Measurements from ENCODE around the gene RBM14. TPM values are rescaled to one million over a fixed set of nuclear protein-coding genes. Genes with fewer than 3 reads are reported as not detected.
"Not testable (repeated sequence)": the region's sequence is repeated elsewhere in the genome, so short reads cannot be mapped to it uniquely, and the experiment has no call there.

Gene RBM14
- total RNA-seq, 2 donors from 2014 or later, result 147 to 182 TPM

DNA sequence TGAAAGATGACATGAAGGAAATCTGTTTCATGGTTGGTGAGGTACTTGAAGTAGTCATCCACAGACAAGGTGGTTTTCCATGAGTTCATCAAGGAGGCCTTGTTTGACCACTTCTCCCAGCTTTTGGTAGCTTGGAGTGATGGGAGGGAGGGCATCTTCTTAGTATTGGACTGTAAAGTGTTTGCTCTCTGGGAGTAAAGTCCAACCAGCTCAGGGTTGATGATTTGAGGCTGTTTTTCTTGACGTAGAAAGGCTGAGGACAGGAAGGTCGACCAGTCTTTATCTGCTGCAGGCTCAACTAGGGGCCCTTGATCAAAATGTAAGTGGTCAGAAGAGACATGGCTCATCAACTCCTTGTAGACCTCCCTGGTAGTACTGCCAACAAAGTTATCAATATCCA lies 25.3 kb upstream of the RBM14 start:
- Mint-ChIP-seq H3K27ac (no peak overlapping the region), H3K9me3 (no peaks in the 10 kb centered on the region), H3K36me3 (peaks cover 5 to 6% of the 10 kb centered on the region in 2 donors)
- ATAC-seq (no peak), DNase-seq (ENCODE audit: low spot score in 2 of 2) (no peak)

- Mint-ChIP-seq H3K36me3 (peaks cover 5 to 6% of the 10 kb centered on the region in 2 donors), H3K27ac (peak within 1 kb of the TSS; percentile 90 to 100), H3K9me3 (no peaks in the 10 kb centered on the region)
- ATAC-seq, result peak; percentile 98 to 99
- DNase-seq (ENCODE audit: low spot score in 2 of 2), result peak; percentile 97
These were observed 23.8 kb upstream of the RBM14 start, which contains the start of the genes CCDC87 and CCS for GRCh38 chr11:66592457-66593302. Gene CCDC87 (minus strand): TSS chr11:66593063. CDS start chr11:66593015, 48 bp downstream. Gene CCS (plus strand): TSS chr11:66593185. CDS start chr11:66593262, 77 bp downstream.

GRCh38 chr11:66593303-66593635 lies 23.2 kb upstream of the RBM14 start:
- peaks cover 5 to 6% of the 10 kb centered on the region in 2 donors for H3K36me3 Mint-ChIP-seq
- DNase-seq (ENCODE audit: low spot score in 2 of 2) (no peak), ATAC-seq (peak; percentile 3 to 7)
- no peaks in the 10 kb centered on the region for H3K9me3 Mint-ChIP-seq
- H3K27ac Mint-ChIP-seq, result peak overlapping the region; percentile 90 to 100

GRCh38 chr11:66593650-66594049 lies 22.8 kb upstream of the RBM14 start:
- peak overlapping the region; percentile 90 to 100 for H3K27ac Mint-ChIP-seq
- peaks cover 5 to 6% of the 10 kb centered on the region in 2 donors for H3K36me3 Mint-ChIP-seq
- no peaks in the 10 kb centered on the region for H3K9me3 Mint-ChIP-seq
- DNase-seq (ENCODE audit: low spot score in 2 of 2) (no peak), ATAC-seq (no peak)

DNA sequence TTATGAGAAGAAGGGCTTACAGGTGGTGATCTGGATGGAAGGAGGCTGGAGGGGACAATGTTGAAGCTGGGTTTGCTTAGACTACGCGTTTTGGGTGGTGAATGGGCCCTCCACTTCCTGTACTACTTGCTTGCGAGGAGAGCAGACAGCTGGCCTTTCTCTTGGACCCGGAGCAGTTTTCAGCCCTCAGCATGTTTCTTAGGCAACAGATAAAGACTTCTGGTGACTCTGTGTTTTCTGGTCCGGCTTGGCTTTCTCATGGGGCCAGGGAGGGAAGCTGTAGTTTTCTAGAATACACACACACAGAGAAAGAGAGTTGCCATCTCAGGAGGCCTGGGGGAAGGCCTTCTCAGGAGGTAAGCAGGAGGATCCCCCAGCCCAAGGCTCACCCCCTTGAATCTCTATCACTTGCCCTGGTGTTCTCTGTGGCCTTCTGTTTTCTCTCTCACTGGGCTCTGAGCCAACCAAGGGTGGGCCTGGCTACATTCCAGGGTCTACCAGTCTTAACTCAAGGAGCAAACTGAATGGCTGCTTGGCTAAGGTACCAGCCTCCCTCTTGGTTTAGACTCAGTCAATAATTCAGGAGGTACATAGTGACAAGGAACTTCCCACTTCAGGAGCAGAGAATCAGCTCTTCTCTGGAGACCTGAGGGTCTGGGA lies 21.1 kb upstream of the RBM14 start:
- H3K36me3 Mint-ChIP-seq, result peaks cover 5 to 6% of the 10 kb centered on the region in 2 donors
- ATAC-seq (no peak), DNase-seq (ENCODE audit: low spot score in 2 of 2) (no peak)
- H3K27ac Mint-ChIP-seq, result peak overlapping the region; percentile 17 to 77
- no peaks in the 10 kb centered on the region for H3K9me3 Mint-ChIP-seq

- no peak for DNase-seq (ENCODE audit: low spot score in 2 of 2)
- ATAC-seq, result no peak
- H3K9me3 Mint-ChIP-seq, result no peaks in the 10 kb centered on the region
- no peaks in the 10 kb centered on the region for H3K36me3 Mint-ChIP-seq
- no peak overlapping the region for H3K27ac Mint-ChIP-seq
These were observed 17.4 kb upstream of the RBM14 start for GRCh38 chr11:66598993-66599392.

DNA sequence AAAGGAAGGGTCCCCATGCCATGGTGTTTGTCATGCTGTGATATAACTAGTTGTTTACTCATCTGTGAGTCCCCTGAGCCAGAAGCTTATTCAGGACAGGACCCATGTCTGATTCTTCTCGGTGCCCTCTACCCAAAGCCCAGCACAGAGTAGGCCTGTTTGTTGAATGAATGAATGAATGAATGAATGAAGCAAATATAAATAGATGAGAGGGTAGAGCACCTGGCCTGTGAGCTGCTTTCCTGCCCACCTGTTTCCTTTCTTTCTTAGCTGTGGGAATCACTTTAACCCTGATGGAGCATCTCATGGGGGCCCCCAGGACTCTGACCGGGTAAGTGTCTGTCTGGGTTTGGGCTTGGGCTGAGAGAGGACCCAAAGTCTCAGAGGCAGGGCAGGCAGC lies 16.2 kb upstream of the RBM14 start:
- Mint-ChIP-seq H3K9me3 (no peaks in the 10 kb centered on the region), H3K36me3 (peaks cover 4 to 5% of the 10 kb centered on the region in 2 donors), H3K27ac (no peak overlapping the region)
- DNase-seq (ENCODE audit: low spot score in 2 of 2), result no peak
- ATAC-seq, result no peak

DNA sequence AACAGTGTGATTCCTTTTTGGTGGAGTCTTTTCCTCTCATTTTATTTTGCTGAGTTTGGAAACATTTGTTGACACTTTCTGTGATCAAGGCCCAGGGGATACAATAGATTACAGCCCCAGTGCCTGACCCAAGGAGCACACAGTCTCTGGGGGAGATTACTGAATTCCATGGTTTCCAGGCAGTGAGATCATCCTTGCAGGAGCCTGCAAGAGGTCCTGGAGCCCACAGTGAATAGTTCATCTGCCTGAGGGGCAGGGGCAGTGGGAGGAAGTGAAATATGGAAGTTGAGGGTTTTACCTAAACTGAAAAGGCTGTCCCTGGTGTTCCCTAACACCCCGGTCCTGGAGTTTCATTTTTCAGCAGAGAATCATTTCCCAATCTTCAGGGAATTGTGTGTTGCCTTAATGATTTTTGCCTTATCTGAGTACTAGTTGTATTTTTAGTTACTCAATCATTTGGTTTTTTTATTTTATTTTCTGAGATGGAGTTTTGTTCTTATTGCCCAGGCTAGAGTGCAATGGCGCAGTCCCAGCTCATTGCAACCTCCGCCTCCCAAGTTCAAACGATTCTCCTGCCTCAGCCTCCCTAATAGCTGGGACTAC lies 15.7 kb upstream of the RBM14 start:
- H3K36me3 Mint-ChIP-seq, result peaks cover 4 to 5% of the 10 kb centered on the region in 2 donors
- DNase-seq (ENCODE audit: low spot score in 2 of 2), result no peak
- H3K9me3 Mint-ChIP-seq, result no peaks in the 10 kb centered on the region
- ATAC-seq, result no peak
- peak overlapping the region in 1 of 2 donors; percentile 85 for H3K27ac Mint-ChIP-seq

- Mint-ChIP-seq H3K9me3 (no peaks in the 10 kb centered on the region), H3K36me3 (peaks cover 4 to 5% of the 10 kb centered on the region in 2 donors), H3K27ac (peak overlapping the region in 1 of 2 donors; percentile 49)
- ATAC-seq, result no peak
- DNase-seq (ENCODE audit: low spot score in 2 of 2), result no peak
These were observed 13.4 kb upstream of the RBM14 start for GRCh38 chr11:66603072-66603471.

DNA sequence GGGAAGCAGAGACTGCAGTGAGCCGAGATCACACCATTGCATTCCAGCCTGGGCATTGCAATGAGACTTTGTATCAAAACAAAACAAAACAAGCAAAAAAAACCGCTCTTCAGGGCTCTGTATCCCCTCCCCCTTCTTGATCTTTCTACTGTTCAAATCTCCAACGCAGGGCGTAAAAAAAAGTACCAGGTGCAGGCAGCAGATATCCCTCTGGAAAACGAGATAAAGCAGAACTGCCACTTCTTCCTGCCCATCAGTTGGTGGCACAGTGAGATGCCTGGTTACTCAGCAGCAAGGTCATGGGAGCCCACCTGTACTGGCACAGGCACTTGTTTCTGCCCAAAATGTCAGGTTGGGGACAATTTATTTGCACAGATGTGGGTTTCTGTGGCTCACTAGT lies 12.3 kb upstream of the RBM14 start:
- H3K27ac Mint-ChIP-seq, result no peak overlapping the region
- ATAC-seq (no peak), DNase-seq (ENCODE audit: low spot score in 2 of 2) (no peak)
- H3K36me3 Mint-ChIP-seq, result peaks cover 4 to 5% of the 10 kb centered on the region in 2 donors
- no peaks in the 10 kb centered on the region for H3K9me3 Mint-ChIP-seq

DNA sequence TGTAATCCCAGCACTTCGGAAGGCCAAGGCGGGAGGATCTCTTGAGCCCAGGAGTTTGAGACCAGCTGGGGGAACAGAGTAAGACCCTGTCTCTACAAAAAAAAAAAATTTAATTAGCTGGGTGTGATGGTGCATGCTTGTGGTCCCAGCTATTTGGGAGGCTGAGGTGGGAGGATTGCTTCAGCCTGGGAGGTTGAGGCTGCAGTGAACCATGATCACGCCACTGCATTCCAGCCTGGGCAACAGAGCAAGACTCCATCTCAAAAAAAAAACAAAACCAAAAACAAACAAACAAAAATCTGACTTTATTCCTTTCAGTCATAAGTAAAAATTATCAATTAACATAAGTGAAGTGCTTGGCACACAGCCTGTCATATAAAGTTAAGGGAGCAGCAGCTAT lies 9.8 kb upstream of the RBM14 start:
- not testable (repeated sequence) for H3K27ac Mint-ChIP-seq; DNase-seq (ENCODE audit: low spot score in 2 of 2); H3K36me3 Mint-ChIP-seq; ATAC-seq; H3K9me3 Mint-ChIP-seq

- no peak for ATAC-seq
These were observed 9.2 kb upstream of the RBM14 start for GRCh38 chr11:66607126-66607834.

DNA sequence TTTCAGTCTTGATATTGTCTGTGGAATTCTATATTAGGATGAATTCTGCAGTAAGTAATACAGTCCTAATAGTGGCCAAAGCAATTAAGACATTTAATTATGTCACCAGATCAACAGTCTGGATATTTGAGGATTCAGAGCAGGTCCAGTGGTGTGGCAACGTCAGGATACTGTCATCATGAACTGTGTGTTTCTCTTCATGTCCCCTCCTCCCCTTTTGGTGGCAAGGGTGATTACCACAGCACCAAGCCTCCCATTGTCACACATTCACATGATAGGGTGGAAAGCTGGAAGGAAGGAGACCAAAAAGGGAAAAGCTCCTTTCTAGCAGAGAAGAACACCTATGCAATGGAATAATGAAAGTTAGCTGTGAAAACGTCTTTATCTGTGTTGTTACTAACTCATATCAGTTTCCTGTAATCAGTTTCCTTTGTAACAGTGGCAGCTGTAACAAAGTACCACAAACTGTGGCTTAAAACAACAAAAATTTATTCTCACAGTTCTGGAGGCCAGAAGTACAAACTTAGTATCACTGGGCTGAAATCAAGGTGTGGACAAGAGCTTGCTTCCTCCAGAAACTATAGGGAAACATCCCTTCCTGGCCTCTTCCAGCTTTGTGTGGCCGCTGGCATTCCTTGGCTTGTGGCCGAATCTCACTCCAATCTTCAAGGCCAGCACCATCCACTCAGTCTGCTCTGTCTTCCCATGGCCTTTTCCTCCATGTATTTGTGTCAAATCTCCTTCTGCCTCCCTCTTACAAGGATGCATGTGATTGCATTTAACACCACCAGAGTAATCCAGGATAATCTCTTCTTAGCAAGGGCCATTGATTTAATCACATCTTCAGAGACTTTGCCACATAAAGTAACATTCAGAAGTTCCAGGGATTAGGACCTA lies 6.5 kb upstream of the RBM14 start:
- H3K9me3 Mint-ChIP-seq, result no peaks in the 10 kb centered on the region
- no peak for DNase-seq (ENCODE audit: low spot score in 2 of 2)
- no peak overlapping the region for H3K27ac Mint-ChIP-seq
- H3K36me3 Mint-ChIP-seq, result peaks cover 2% of the 10 kb centered on the region in 2 donors
- ATAC-seq, result peak in 1 of 2 donors; percentile 18

More at GRCh38 chr11:66607126-66607834, 9.2 kb upstream of the RBM14 start:
- DNase-seq (ENCODE audit: low spot score in 2 of 2), result no peak
- H3K27ac Mint-ChIP-seq, result peak overlapping the region in 1 of 2 donors; percentile 75
- no peaks in the 10 kb centered on the region for H3K9me3 Mint-ChIP-seq
- H3K36me3 Mint-ChIP-seq, result peaks cover 4 to 5% of the 10 kb centered on the region in 2 donors

DNA sequence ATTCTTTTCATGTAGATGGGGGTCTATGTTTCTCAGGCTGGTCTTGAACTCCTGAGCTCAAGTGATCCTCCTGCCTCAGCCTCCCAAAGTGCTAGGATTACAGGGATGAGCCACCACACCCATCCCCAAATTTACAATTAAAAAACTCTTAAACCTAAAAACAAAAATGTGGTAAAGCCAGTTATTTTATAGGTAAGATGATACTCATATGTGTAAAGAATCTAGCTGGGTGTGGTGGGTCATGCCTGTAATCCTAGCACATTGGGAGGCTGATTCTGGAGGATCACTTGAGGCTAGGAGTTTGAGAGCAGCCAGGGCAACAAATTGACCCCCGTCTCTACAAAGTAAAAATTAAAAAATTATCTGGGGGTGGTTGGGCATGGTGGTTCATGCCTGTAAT lies 4.0 kb upstream of the RBM14 start:
- ATAC-seq (no peak), DNase-seq (ENCODE audit: low spot score in 2 of 2) (no peak)
- no peaks in the 10 kb centered on the region for H3K9me3 Mint-ChIP-seq
- no peak overlapping the region for H3K27ac Mint-ChIP-seq
- H3K36me3 Mint-ChIP-seq, result peaks cover 18 to 21% of the 10 kb centered on the region in 2 donors

DNA sequence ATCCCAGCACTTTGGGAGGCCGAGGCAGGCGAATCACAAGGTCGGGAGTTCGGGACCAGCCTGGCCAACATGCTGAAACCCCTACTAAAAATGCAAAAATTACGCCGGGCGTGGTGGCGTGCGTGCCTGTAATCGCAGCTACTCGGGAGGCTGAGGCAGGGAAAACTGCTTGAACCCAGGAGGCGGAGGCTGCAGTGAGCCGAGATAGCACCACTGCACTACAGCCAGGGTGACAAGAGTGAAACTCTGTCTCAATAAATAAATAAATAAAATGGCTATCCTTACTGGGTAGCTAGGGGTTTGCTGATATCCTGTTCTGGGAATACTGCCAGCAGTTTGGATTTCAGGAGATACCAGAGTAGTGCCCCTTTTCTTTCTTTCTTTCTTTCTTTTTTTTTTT lies 2.4 kb upstream of the RBM14 start:
- H3K9me3 Mint-ChIP-seq, result no peaks in the 10 kb centered on the region
- H3K27ac Mint-ChIP-seq, result no peak overlapping the region
- ATAC-seq (no peak), DNase-seq (ENCODE audit: low spot score in 2 of 2) (no peak)
- H3K36me3 Mint-ChIP-seq, result peaks cover 34 to 37% of the 10 kb centered on the region in 2 donors

Measured in activated naive CD4-positive, alpha-beta T cell treated with anti-CD3 and anti-CD28 coated beads, Interleukin-2, amount 50 U/mL, for 72 hours (primary cell).